Hypothalamus (tissue), 51 donors: ENCODE measurements around the gene PIP5K1A.
"Not testable (repeated sequence)": the region's sequence is repeated elsewhere in the genome, so short reads cannot be mapped to it uniquely, and the experiment has no call there.

Experiments
- DNase-seq, 51 donors: peaks; one replicate each; lab custom pipeline; 2025; lab: John Stamatoyannopoulos, UW

Gene PIP5K1A

DNA sequence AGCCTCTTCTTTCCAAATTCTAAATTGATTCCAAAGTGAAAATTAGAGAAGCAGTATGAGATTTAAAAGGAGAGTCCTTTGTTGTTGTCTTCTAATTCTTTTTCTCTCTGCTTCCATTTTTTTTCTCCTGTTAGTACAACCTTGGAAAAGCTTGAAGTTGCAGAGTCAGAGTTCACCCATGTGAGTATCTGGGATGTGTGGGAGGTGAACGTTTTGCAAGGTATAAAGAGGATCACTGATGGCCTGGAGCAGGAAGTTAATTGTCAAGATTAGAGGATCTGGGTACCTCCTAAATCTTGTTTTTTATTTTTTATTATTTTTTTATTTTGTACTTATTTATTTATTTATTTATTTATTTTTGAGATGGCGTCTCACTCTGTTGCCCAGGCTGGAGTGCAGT is 48.4 kb downstream of the PIP5K1A start:
- DNase-seq, result no peak

DNA sequence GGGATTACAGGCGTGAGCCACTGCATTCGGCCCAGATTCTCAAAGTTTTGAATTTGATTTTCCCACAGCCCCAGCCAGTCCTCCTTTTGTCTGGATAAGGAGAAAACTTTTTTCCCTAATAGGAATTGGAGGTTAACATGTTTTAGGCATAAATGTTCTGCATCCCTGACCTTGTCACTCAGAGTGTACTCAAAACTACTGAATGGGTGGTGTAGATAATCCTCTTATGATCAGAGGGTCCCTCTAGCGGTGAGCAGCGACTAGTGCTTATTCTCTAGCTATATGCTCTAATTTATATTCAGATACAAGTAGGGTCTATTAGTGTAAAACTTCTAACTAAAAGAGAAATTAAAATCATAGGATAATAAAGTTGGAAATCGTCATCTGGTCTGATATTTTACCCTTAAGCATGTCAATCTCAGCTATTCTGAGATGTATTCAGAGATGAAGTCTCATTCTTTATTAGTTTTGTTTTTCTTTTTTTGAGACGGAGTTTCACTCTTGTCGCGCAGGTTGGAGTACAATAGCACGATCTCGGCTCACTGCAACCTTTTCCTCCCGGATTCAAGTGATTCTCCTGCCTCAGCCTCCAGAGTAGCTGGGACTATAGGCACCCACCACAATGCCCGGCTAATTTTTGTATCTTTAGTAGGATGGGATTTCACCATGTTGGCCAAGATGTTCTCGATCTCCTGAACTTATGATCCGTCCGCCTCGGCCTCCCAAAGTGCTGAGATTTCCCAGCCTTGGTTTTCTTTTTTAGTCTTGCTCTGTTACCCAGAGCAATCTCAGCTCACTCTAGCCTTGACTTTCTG is 53.5 kb downstream of the PIP5K1A start:
- peak in 29 of 51 donors; percentile 2 to 57 (median 25) for DNase-seq

DNA sequence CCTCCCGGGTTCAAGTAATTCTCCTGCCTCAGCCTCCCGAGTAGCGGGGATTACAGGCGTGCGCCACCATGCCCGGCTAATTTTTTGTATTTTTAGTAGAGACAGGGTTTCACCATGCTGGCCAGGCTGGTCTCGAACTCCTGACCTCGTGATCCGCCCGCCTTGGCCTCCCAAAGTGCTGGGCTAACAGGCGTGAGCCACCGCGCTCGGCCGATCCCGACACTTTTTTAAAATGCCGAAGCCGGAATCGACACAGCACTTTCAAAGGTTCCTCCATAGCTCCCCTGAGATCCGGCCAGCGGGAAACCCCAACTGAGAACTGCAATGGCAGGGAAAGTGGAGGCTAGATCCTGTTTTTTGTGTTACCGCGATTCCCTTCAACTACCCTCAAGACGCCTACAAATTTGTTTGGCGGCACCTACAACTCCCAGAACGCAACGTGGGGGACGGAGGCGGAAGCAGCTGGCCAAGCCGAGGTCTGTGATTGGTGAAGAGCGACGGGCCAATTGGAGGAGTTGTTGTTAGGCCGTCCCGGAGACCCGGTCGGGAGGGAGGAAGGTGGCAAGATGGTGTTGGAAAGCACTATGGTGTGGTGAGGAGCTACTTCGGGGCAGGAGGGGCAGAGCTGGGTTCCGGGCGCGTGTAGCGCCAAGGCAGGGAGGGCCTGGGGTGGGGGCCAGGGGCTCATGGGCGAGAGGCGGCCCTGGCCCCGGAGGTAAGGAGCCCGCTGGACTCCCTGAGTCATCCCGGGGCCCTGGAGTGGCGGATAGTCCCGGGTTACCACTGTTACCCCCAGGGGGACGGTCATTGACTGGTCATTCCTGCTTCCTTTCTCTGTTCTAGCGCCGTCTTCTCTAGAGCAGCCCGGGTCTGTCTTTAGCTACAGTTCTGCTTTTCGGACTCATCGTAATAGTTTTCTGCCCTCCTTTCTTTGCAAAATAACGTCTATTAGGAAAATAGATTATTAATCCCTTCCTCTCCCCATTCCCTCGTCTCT is 56.2 kb downstream of the PIP5K1A start, which contains the start of gene PSMD4:
PSMD4 (plus strand) TSS at position 518 of the 997 bp plus-strand sequence; CDS start at position 567, 49 bp downstream.
- peak; percentile 68 to 96 (median 88) for DNase-seq

DNA sequence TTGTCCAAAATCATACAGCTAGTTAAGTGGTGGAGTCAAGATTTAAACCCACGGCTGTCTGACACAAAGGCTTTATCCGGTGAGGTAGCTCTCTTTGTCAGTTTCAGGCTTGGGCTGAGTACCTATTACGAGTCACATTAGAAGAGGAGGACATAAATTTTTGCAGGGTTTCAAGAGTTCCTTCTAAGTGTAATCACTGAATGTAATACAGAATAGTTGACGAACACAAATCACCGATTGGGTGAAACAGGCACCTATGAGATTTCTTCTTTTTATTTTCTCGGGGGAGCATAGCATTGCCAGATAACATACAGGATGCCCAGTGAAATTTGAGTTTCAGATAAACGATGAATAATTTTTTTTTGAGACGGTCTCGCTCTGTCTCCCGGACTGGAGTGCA is 57.0 kb downstream of the PIP5K1A start:
- no peak for DNase-seq

DNA sequence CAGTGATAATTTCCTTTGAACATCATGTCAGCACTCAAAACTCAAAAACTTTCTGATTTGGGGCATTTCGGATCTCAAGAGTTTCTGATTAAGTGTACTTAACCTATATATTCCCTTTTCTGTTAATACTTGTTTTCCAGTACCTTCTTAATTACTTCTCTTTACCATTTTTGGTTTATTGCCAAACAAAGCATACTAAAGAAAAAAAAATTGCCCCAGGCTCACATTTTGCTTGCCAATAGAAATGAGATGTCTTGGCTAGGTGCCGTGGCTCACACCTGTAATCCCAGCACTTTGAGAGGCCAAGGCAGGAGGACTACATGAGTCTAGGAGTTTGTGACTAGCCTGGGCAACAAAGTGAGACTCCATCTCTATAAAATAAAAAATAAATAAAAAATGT is 61.0 kb downstream of the PIP5K1A start:
- no peak for DNase-seq

DNA sequence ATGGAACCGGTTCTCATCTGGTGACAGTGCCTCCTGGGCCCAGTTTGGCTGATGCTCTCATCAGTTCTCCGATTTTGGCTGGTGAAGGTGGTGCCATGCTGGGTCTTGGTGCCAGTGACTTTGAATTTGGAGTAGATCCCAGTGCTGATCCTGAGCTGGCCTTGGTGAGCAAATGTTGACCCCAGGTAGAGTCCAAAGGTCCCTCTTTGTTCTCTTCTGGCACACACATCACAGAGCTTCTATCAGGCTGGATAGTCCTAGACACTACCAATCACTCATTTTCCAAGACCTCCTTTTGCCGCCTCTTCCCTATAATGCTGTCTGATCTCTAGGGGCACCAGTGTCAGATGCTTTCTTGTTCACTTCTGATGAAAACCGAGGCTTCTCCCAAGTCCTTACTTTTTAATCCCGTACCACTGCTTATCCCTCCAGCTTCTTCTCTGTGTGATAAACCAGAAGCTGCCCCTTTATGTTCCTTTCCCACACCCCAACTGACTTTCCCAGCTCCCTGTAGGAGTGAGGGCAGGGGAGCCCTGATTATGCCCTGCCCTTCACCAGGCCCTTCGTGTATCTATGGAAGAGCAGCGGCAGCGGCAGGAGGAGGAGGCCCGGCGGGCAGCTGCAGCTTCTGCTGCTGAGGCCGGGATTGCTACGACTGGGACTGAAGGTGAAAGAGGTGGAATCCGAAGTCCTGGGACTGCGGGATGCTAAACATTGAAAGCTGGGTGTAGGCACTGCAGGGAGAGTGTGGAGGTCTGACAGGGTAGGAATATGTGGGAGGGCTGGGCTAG is 67.3 kb downstream of the PIP5K1A start:
- DNase-seq, result no peak

DNA sequence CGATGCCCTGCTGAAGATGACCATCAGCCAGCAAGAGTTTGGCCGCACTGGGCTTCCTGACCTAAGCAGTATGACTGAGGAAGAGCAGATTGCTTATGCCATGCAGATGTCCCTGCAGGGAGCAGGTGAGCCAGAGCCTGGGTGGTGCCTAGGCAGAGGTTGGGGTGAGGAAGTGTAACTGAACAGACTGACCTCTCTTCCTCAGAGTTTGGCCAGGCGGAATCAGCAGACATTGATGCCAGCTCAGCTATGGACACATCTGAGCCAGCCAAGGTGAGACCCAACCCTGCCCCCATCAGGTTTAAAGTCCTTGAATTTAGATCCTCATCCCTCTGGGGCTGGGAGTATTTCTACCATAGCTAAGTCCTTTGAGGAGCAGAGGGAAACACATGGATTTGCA is 68.0 kb downstream of the PIP5K1A start:
- DNase-seq, result no peak

DNA sequence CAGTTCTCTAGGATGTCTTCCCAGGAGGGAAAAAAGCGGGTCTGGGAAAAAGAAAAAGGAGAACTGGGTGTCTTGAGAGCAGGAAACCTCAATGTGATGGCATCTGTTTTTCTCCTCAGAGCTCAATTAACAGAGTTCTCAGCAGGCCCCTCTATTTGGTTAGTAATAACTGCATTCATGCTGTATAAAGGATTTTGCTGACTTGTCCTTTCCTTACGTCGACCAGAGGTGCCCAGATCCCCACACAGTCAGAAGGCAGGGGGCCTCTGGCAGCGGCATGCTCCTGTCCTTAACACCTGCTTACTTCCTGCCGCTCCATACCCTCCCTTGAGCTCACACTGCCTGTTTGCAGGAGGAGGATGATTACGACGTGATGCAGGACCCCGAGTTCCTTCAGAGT is 68.5 kb downstream of the PIP5K1A start:
- DNase-seq, result no peak

DNA sequence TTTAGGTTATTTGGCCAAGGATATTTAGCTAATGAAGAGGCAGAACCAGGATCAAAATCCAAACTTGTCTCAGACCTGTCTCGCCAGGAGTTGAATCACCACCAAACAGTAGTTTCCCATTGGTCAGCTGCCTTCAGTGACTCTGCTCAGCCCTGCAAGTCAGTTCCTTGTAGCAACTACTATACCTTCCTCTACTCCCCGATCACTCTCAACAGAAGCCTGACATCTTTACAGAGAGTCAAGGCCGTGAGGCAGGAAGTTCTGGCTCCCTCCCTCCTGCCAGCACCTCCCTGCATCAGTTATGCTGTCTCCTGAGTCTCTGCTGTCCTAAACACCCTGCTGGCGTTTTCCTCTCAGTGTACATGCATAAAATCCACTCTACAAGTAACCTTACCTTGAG is 69.4 kb downstream of the PIP5K1A start:
- no peak for DNase-seq

DNA sequence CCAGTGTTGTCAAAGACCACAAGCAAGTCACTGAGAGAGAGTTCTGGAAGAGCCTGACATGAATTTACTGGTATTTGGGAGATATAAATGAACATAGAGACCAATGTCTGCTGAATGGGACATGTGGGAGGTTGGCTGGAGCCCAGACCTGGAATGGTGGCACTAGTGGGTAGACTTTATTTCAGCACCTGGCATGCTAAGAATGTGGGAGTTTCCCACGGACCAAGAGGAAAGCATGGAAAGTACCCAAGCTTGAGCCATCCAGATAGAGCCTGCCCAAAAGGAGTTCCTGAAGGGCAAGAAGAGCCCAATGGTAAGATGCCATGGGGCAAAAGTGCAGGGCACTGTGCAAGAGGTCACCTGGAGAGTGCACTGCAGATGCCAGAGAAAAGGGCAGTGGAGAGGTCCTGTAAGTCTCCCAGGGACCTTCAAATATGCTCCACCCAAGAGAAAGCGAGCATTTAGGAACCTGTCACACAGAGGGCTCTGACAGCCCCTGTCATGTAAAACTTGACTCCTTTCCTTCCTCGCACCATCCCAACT is 75.6 kb downstream of the PIP5K1A start:
- no peak for DNase-seq

DNA sequence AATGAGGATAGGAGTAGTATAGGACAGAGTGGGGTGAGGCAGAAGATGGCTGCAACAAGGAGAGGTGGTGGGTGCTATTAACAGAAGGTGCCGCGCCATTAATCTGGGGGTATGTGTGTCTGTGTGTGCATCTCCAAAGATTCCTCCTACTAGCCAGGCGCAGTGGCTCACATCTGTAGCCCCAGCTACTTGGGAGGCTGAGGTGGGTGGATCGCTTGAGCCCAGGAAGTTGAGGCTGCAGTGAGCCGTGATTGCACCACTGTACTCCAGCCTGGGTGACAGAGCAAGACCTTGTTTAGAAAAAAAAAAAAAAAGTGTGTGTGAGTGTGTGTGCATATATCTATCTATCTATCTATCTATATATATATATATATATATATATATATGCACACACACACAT is 77.0 kb downstream of the PIP5K1A start:
- not testable (repeated sequence) for DNase-seq

DNA sequence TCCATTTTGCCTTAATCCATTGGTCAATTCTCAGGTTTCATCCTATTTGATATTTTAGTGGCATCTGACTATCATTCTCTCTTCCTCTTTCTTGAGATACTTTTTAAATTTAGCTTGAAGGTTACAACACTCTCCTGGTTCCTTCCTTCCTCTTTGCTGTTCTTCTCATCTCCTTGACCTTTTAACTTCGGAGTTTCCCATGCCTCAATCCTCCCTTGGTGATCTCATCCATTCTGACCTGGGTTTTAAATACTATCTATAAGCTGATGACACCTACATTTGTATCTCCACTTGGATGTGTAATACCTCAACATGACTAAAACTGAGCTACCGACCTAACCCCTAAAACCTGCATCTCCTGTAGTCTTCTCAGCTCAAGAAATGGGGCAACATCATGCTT is 78.9 kb downstream of the PIP5K1A start:
- DNase-seq, result no peak

DNA sequence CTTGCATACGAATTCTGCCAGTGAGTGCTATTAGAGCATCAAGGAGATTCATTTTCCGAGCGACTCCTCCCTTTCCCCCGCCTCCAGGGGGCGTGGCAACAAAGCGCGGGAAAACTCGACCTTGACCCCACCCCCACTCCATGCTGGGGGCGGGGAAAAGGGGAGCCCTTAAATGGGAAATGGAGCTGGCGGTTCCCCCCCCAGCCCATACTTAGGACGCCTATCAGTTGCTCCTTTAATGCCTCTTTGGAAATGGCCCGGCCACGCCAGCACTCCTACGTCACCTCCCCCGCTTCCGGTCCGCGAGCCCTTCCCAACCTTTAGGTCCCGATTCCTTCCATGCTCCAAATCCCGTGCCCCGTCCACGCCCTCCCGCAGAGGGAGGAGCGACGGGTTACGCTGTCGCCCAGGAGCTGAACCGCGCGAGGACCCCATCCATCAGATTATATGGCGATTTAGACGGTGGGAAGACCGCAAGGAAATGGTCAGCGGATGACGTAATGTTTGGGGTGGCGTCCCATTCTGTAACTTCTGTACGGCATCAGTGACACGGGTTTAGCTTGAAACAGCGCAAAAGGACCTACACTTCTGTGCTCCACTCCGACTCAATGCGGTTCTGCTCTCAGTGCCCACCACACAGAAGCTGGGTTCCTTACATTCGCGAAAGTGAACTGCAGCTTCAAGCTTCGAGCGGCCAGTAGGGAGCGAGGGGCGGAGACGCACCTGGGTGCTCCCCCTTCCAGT is 83.0 kb downstream of the PIP5K1A start:
- peak; percentile 74 to 98 (median 91) for DNase-seq

DNA sequence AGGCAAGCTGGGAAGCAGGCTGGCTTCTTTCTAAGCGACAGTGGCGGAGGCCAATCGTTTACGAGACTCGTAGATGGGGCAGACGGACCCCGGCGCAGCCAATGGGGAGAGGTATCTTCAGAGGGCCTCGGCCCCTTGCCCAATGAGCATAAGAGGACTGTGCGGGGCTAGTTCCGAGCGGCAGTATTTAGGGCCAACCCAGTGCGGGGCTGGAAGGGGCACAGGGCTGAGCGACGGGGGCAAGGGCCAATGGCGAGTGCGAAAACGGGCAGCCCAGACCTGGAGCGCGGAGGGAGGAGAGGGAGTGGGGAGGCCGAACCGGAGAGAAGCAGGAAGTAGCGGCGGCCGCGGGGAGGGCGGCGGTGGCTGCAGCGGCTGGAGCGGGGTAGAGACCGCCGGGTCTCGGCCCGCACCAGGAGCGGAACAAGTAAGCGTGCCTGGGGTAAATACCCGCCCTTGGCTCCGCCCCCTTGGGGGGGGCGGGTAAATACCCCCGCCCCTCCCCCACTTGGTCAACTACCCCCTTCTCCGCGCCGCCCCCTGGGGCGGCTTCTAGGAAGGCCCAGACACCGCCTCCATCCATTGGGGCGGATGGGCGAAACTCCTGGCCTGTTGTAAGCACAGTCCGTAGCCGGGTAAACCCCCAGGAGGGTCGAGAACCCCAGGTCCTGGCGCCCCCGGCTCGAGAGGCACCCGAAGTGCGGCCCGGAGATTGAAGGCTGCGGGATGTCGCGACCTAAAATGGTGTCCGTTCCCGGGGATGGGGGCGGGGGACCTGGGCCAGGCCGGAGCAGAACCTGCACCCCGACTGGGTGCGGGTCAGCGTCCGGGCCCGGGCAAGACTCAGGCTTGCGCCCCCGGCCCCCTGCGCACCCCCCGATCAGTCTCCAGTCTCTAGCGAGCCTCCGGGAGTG is 83.9 kb downstream of the PIP5K1A start, which contains the start of gene ZNF687:
ZNF687 (plus strand) TSS at position 331 of the 914 bp plus-strand sequence. CDS start 3,993 bp downstream, outside the sequence.
- DNase-seq, result peak; percentile 92 to 100 (median 100)

DNA sequence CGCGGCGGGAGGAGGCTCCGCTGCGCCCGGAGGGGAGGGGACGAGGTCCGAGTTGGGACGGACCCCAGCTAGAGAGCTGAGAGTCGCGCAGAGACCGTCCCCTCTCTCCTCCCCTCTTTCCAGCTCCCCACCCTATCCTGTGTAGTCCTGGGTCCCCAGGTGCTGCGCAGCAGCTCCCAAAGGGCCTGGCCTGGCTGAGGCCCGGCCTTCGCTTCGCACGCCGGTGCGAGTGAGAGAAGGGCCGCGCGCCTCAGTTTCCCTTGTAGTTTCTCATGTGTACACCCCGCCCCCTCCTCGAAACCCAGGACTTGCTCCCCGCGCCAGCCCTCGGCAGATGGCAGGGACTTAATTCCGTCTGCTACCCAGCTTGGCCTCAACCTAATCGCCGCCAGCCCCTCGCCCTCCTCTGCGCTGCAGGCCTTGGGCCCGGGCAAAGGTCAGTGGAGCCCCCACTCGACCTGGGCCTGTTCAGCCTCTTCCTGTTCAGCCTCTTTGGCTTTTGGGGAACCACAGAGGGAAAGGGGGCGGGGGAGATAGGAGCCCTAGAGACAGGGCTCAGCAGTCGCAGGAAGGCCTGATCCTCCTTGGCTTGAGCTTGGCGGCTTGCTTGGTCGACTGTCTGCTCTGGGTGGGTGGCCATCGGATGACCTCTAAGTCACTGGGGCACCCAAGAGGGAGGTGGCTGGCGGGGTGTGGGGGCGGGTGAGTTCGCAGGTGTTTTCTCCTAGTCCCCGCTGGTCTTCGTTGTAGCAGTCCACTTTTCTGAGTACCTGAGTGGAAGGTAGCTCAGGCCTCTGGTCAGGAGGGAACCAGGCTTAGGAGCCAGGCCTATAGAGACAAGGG is 84.8 kb downstream of the PIP5K1A start:
- DNase-seq, result peak in 16 of 51 donors; percentile 13 to 55 (median 34)

DNA sequence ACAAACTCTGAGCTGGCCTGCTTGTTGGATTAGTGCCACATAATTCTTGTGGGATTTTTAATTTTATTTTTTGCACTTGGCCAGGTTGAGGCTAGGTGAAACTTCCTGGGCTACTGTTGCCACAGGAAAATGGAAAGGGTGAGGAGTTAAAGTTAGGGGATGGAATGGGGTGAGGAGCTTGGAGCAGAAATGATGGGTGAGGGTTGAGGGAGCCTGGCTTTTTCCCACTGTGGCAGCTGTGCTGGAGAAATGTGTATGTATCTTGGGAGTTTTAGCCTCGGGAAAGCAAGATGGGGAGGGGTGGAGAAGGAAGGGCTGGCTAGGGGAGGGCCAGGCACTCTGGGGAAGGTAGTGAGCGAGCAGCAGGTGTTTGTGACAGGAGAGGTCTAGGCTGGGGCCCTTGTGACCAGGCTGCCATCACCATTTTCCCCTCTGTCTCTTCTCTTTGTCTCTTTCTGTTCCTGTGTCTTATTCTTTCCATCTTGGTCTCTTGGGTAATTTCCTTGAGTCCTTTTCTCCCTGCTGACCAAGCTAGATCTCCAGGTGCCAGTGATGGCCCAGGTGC is 85.7 kb downstream of the PIP5K1A start:
- DNase-seq, result no peak
